ENCODE measurements around the gene AGBL5. TPM values are rescaled to one million over a fixed set of nuclear protein-coding genes. Genes with fewer than 3 reads are reported as not detected.
A peak's percentile ranks its signal among the peaks of the same experiment; 100 is the strongest.
"Not testable (repeated sequence)": the region's sequence is repeated elsewhere in the genome, so short reads cannot be mapped to it uniquely, and the experiment has no call there.

The AGBL5 gene
- total RNA-seq, 4 donors from 2014 or later: 6.8 to 14.4 (median 10.3) TPM

- TF ChIP-seq, protein P1, sequence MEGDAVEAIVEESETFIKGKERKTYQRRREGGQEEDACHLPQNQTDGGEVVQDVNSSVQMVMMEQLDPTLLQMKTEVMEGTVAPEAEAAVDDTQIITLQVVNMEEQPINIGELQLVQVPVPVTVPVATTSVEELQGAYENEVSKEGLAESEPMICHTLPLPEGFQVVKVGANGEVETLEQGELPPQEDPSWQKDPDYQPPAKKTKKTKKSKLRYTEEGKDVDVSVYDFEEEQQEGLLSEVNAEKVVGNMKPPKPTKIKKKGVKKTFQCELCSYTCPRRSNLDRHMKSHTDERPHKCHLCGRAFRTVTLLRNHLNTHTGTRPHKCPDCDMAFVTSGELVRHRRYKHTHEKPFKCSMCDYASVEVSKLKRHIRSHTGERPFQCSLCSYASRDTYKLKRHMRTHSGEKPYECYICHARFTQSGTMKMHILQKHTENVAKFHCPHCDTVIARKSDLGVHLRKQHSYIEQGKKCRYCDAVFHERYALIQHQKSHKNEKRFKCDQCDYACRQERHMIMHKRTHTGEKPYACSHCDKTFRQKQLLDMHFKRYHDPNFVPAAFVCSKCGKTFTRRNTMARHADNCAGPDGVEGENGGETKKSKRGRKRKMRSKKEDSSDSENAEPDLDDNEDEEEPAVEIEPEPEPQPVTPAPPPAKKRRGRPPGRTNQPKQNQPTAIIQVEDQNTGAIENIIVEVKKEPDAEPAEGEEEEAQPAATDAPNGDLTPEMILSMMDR (IDR thresholded peaks at IDR 0.05): no peak
- ATAC-seq (ENCODE audit: low FRiP score) (peak; percentile 62), DNase-seq (ENCODE audit: low spot score) (no peak)
Measured at GRCh38 chr2:27118525-27119329, 67.3 kb downstream of the AGBL5 start, which contains the start of gene CGREF1. Gene CGREF1, minus strand, starts transcription at chr2:27119128. Its CDS starts 14,762 bp downstream, at chr2:27104366.

- DNase-seq (ENCODE audit: low spot score); ATAC-seq (ENCODE audit: low FRiP score): not testable (repeated sequence)
Measured at GRCh38 chr2:27119330-27119670, 67.8 kb downstream of the AGBL5 start.

Other genes starting within 250 kb of the AGBL5 start
- gene DPYSL5, start 203.5 kb upstream of the AGBL5 start, total RNA-seq: not detected
- gene MAPRE3, start 81.0 kb upstream of the AGBL5 start, total RNA-seq: 10 to 100 TPM; 11.5 to 24.2 (median 12.3) TPM
- 10 to 100 TPM; 52.4 to 76.0 (median 64.7) TPM for gene TMEM214, start 18.7 kb upstream of the AGBL5 start, total RNA-seq
- gene OST4, start 20.0 kb downstream of the AGBL5 start, total RNA-seq: 100 to 1,000 TPM; 221 to 396 (median 282) TPM
- 10 to 100 TPM; 27.5 to 62.7 (median 41.2) TPM for gene EMILIN1, start 26.9 kb downstream of the AGBL5 start, total RNA-seq
- gene KHK, start 35.1 kb downstream of the AGBL5 start, total RNA-seq: 1 to 10 TPM; 1.6 to 3.3 (median 2.1) TPM
- 1 to 10 TPM; 1.3 to 9.3 (median 5.5) TPM for gene CGREF1, start 67.5 kb downstream of the AGBL5 start, total RNA-seq
- gene ABHD1, start 72.1 kb downstream of the AGBL5 start, total RNA-seq: 1 to 10 TPM in 1 of 4 donors, under 1 TPM in 2, not detected in 1; 0.50 to 1.1 (median 0.65) TPM
- 10 to 100 TPM; 60.7 to 76.5 (median 65.7) TPM for gene PREB, start 83.0 kb downstream of the AGBL5 start, total RNA-seq
- not detected for gene PRR30, start 87.7 kb downstream of the AGBL5 start, total RNA-seq
- gene TCF23, start 97.3 kb downstream of the AGBL5 start, total RNA-seq: under 1 TPM in 2 of 4 donors, not detected in 2; 0.12 to 0.56 TPM
- gene ATRAID, start 160.4 kb downstream of the AGBL5 start, total RNA-seq: 100 to 1,000 TPM; 114 to 197 (median 157) TPM
- gene SLC5A6, start 160.6 kb downstream of the AGBL5 start, total RNA-seq: 100 to 1,000 TPM in 1 of 4 donors, 10 to 100 TPM in 3; 37.4 to 106 (median 83.6) TPM
- gene CAD, start 165.7 kb downstream of the AGBL5 start, total RNA-seq: 10 to 100 TPM; 14.6 to 29.3 (median 24.7) TPM
- gene SLC30A3, start 211.4 kb downstream of the AGBL5 start, total RNA-seq: not detected
- under 1 TPM in 1 of 4 donors, not detected in 3; 0.79 TPM for gene DNAJC5G, start 223.8 kb downstream of the AGBL5 start, total RNA-seq
- gene TRIM54, start 230.8 kb downstream of the AGBL5 start, total RNA-seq: 1 to 10 TPM in 1 of 4 donors, not detected in 3; 2.5 TPM

All from omental fat pad (tissue), 4 donors.